ENCODE results near the gene UGGT2. TPM values are rescaled to one million over a fixed set of nuclear protein-coding genes. Genes with fewer than 3 reads are reported as not detected.
"Not testable (repeated sequence)": the region's sequence is repeated elsewhere in the genome, so short reads cannot be mapped to it uniquely, and the experiment has no call there.

Gene UGGT2
- polyA plus RNA-seq (ENCODE audit: insufficient read length in 3 of 3), result 10 to 100 TPM; 34.1 to 36.2 (median 35.6) TPM

- DNase-seq (ENCODE audit: low read depth in 3 of 3, low spot score in 2 of 3), result peak; percentile 70 to 88 (median 87)
Measured at GRCh38 chr13:96053003-96053703, at the start of gene UGGT2. UGGT2 (minus strand) TSS chr13:96053401; CDS start chr13:96053312, 89 bp downstream.

GRCh38 chr13:96100457-96101220 lies 47.4 kb upstream of the UGGT2 start:
- DNase-seq (ENCODE audit: low read depth in 3 of 3, low spot score in 2 of 3), result no peak

GRCh38 chr13:96093296-96094006 lies 40.2 kb upstream of the UGGT2 start:
- DNase-seq (ENCODE audit: low read depth in 3 of 3, low spot score in 2 of 3), result no peak

GRCh38 chr13:96091164-96092117 lies 38.2 kb upstream of the UGGT2 start:
- no peak for DNase-seq (ENCODE audit: low read depth in 3 of 3, low spot score in 2 of 3)

- DNase-seq (ENCODE audit: low read depth in 3 of 3, low spot score in 2 of 3), result no peak
Measured at GRCh38 chr13:96090240-96091101, 37.3 kb upstream of the UGGT2 start.

- DNase-seq (ENCODE audit: low read depth in 3 of 3, low spot score in 2 of 3), result peak in 1 of 3 donors; percentile 12
Measured at GRCh38 chr13:96089749-96090239, 36.6 kb upstream of the UGGT2 start, which contains the start of gene HS6ST3. HS6ST3 (plus strand) TSS chr13:96090107.

- no peak for DNase-seq (ENCODE audit: low read depth in 3 of 3, low spot score in 2 of 3)
Measured at GRCh38 chr13:96089139-96089538, 35.9 kb upstream of the UGGT2 start.

- no peak for DNase-seq (ENCODE audit: low read depth in 3 of 3, low spot score in 2 of 3)
Measured at GRCh38 chr13:96086736-96087135, 33.5 kb upstream of the UGGT2 start.

GRCh38 chr13:96082640-96083039 lies 29.4 kb upstream of the UGGT2 start:
- no peak for DNase-seq (ENCODE audit: low read depth in 3 of 3, low spot score in 2 of 3)

- no peak for DNase-seq (ENCODE audit: low read depth in 3 of 3, low spot score in 2 of 3)
Measured at GRCh38 chr13:96081888-96082287, 28.7 kb upstream of the UGGT2 start.

- no peak for DNase-seq (ENCODE audit: low read depth in 3 of 3, low spot score in 2 of 3)
Measured at GRCh38 chr13:96080676-96081075, 27.5 kb upstream of the UGGT2 start.

- DNase-seq (ENCODE audit: low read depth in 3 of 3, low spot score in 2 of 3), result no peak
Measured at GRCh38 chr13:96075953-96076543, 22.8 kb upstream of the UGGT2 start.

GRCh38 chr13:96072392-96072791 lies 19.2 kb upstream of the UGGT2 start:
- DNase-seq (ENCODE audit: low read depth in 3 of 3, low spot score in 2 of 3), result no peak

- DNase-seq (ENCODE audit: low read depth in 3 of 3, low spot score in 2 of 3), result no peak
Measured at GRCh38 chr13:96071504-96071903, 18.3 kb upstream of the UGGT2 start.

GRCh38 chr13:96068729-96069128 lies 15.5 kb upstream of the UGGT2 start:
- DNase-seq (ENCODE audit: low read depth in 3 of 3, low spot score in 2 of 3), result no peak

GRCh38 chr13:96065849-96066248 lies 12.6 kb upstream of the UGGT2 start:
- no peak for DNase-seq (ENCODE audit: low read depth in 3 of 3, low spot score in 2 of 3)

GRCh38 chr13:96052656-96053002 lies 572 bp downstream of the UGGT2 start:
- DNase-seq (ENCODE audit: low read depth in 3 of 3, low spot score in 2 of 3), result peak; percentile 20 to 38 (median 31)

- DNase-seq (ENCODE audit: low read depth in 3 of 3, low spot score in 2 of 3), result not testable (repeated sequence)
Measured at GRCh38 chr13:96051946-96052345, 1.3 kb downstream of the UGGT2 start.

GRCh38 chr13:96051491-96051890 lies 1.7 kb downstream of the UGGT2 start:
- DNase-seq (ENCODE audit: low read depth in 3 of 3, low spot score in 2 of 3), result not testable (repeated sequence)
